ENCODE data around the gene LRIT2.

The LRIT2 gene

DNA sequence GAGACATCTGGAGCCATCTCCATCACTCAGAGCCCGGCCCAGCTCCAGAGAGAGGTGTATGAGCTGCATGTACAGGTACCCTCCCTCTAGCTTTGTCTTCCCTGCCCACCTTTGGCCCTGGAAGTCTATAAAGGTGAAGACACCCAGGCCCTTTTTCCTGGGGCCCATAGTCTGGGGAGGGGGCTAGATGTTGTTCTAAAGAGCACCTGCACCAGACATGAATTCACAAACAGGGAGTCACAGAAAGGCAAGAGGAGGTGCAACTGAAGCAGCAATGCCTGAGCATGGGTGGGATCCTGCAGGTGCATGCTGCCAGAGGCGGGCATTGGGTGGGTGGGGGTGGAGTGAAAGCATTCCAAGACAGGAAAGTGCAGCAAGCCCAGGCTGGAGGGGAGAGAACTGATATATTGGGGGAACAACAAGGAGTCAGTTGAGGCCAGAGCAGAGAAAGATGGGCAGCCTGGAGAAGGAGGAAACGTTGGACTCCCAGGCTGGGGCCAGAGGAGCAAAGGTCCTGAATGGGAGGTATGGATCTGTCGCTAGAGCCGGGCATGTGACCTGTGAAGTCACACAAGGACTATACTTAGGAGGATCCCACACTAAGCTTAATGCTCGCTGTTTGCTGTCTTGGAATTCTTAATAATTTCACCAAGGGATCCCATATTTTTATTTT, 19.4 kb downstream of the LRIT2 start:
- no peak for DNase-seq (ENCODE audit: low read depth in 2 of 3, low spot score in 1 of 3)

GRCh38 chr10:84205049-84205852, 20.1 kb downstream of the LRIT2 start:
- peak; percentile 50 to 68 (median 59) for DNase-seq (ENCODE audit: low read depth in 2 of 3, low spot score in 1 of 3)

- no peak for DNase-seq (ENCODE audit: low read depth in 2 of 3, low spot score in 1 of 3)
Observed at GRCh38 chr10:84204610-84205009, 20.7 kb downstream of the LRIT2 start.

- no peak for DNase-seq (ENCODE audit: low read depth in 2 of 3, low spot score in 1 of 3)
Observed at GRCh38 chr10:84204122-84204521, 21.2 kb downstream of the LRIT2 start.

DNA sequence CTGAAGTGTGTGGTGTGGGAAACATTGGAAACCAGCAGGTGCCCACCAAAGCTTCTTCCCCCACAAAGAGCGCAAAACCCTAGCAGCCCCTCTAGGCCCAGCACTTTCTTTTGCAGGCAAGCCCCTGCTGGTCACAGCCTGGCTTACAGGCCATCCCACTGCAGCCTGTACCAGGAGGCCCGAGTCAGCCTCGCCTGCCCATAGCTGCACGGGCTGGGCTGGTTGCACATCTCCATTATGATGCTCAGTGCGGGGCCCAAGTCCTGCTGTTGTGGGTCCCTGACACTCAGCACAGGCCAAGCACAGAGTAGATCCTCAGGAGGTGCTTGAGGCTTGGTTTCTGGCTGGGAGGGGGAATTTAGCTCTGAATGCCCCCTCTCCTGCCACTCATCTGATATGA, 23.0 kb downstream of the LRIT2 start:
- DNase-seq (ENCODE audit: low read depth in 2 of 3, low spot score in 1 of 3), result no peak

DNA sequence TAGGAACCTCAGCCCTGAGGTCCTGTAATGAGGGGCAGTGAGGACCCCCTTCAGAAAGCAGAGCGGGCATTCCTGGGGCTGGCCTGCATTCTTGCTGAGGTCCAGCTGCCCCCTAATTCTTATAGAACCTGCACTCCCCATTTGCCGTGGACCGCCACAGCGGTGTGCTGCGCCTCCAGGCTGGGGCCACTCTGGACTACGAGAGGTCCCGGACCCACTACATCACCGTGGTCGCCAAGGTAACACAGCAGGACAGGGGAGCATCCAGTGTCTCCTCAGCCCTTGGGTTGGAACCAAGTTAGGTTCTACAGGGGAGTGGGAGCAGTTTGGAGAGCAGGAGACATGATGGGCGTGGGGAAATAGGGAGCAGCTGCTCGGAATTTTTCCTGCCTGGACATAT, 23.7 kb downstream of the LRIT2 start:
- DNase-seq (ENCODE audit: low read depth in 2 of 3, low spot score in 1 of 3), result no peak

DNA sequence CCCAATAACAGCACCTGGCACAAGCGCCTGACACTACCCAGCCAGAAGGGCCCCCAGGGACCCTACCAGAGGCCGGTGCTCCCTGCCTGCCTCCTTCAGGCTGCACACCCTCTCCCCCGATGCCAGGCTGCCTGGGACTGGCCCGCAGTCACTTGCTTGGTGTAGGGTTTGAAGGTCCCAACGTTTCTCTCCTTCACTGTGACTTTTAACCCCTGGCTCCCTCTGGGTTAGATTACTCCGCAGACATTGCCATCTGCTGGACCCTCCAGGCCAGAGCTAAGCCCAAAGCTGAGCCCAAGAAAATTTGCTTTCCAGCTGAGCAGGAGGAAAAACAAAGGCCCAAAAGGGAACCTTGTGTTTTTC, 24.1 kb downstream of the LRIT2 start:
- no peak for DNase-seq (ENCODE audit: low read depth in 2 of 3, low spot score in 1 of 3)

GRCh38 chr10:84200537-84201243, 24.7 kb downstream of the LRIT2 start:
- no peak for DNase-seq (ENCODE audit: low read depth in 2 of 3, low spot score in 1 of 3)

DNA sequence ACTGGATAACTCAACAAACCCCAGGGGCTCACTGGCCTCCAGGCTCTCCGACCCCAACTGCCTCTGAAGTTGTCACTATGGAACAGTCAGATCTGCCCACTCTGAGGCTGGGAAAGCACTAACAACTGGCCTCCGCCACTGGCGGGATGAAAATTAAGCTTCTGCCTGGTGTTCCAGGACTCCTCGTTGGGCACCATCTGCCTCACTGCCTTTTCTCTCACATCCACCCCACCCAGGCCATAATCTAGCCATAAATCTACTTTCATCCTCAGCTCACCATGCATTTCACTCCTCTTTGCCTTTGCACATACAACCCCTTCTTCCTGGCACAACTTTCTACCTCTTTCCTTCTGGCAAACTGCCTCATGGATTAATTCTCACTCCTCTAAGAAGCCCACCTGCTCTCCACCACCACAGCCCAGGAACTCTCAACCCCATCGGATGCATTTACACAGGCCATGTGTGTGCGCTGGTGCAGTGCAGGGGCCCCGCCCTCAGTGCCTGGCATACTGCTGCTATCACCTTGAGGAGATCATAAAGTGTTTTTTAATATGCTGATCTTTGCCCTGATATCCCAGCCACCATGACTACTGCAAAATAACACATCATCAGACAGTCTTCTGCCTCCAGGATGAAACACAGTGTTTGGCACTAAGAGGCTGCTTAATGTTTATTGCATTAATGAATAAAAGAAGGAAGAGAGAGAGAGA, 27.0 kb downstream of the LRIT2 start:
- no peak for DNase-seq (ENCODE audit: low read depth in 2 of 3, low spot score in 1 of 3)

DNA sequence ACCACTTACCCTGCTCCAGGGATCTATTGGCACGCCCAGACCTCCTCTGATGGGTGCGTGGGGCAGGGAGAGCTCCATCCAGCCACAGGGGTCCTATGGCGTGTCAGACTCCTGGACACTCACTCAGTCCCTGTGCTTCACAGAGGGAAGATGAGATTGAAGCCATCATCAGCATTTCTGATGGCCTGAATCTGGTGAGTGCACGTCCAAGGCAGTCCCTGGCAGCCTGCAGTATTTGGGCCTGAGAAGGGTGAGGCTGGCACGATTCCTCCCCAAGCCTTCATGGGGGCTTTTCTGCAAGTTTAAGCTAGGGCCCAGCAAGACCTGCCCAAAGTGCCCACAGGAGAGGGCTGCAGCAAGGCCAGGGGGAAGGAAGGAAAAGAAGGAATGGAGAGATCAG, 27.7 kb downstream of the LRIT2 start:
- no peak for DNase-seq (ENCODE audit: low read depth in 2 of 3, low spot score in 1 of 3)

DNA sequence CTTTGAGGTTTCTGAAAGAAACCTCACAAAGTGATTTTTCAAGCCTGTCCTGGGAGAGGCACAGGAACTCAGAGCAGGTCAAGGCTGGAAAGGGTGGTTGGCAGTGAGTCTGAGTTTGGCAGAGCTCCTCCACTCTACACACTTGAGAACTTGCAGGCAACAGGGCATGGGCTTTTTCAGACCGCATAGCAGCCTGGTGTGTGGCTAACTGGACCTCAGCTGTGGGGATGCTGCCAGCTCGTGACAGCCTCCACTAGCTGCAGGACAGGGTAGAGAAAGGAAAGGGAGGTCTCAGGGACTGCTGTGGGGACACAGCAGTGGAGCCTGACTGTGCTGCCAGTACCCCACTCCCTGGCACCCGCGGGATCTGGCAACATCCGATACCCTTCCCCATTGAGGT, 28.4 kb downstream of the LRIT2 start:
- DNase-seq (ENCODE audit: low read depth in 2 of 3, low spot score in 1 of 3), result no peak

DNA sequence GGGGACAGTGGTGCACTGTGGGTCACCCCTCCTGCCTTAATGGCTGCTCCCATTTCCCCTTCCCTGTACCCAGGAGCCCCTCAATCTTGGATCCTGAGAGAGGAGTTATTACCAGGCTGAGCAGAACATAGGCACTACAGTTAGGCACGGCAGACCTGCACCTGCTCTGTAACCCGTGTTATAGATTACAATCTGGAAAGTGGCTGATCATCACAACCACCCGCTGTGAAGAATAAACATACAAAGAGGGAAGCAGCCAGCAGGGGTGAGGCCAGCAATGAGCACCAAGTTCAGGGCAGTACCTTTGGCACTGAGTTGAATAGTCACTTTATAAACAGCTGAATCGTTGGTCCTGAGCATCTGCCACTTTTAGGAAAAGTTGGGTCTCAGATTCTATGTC, 29.3 kb downstream of the LRIT2 start:
- no peak for DNase-seq (ENCODE audit: low read depth in 2 of 3, low spot score in 1 of 3)

DNA sequence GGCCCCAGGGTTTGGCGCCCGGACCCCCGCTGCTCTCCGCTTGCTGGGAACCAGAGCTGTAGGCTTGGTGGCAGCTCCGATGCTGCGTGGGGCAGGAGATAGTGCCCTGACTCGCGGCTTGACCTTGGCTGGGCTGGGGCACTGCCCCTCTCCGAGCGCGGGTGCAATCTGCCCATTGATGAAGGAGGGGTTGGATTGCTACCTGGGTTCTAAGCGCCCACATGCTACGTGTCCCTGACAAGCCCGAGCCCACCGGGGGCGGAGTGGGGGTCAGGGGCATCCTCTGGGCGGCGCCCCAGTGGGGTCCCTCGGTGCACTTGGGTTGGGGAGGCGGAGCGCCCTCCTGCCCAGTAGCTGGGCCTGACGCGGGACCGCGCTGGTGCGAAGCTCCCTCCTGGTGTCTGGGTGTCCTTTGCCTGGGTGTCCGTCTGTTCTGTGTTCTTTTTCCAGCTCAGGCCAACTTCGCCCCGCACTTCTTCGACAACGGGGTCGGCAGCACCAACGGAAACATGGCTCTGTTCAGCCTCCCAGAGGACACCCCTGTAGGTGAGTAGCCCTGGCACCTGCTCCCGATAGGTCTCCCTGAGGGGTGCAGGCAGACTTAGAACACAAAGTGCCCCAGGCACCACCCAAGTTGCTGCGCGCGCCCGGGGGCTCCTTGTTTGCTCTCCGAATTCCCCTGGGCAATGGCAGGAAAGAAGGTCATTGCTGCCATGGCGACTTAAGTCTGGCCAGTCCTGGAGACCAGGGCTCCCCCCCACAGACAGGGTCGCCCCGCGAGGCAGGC, 30.1 kb downstream of the LRIT2 start:
- DNase-seq (ENCODE audit: low read depth in 2 of 3, low spot score in 1 of 3), result no peak

- DNase-seq (ENCODE audit: low read depth in 2 of 3, low spot score in 1 of 3), result peak in 1 of 3 donors; percentile 17
Observed at GRCh38 chr10:84194424-84195043, 30.8 kb downstream of the LRIT2 start, which contains the start of gene CDHR1. CDHR1 (plus strand) TSS chr10:84194537; CDS start chr10:84194761, 224 bp downstream.

DNA sequence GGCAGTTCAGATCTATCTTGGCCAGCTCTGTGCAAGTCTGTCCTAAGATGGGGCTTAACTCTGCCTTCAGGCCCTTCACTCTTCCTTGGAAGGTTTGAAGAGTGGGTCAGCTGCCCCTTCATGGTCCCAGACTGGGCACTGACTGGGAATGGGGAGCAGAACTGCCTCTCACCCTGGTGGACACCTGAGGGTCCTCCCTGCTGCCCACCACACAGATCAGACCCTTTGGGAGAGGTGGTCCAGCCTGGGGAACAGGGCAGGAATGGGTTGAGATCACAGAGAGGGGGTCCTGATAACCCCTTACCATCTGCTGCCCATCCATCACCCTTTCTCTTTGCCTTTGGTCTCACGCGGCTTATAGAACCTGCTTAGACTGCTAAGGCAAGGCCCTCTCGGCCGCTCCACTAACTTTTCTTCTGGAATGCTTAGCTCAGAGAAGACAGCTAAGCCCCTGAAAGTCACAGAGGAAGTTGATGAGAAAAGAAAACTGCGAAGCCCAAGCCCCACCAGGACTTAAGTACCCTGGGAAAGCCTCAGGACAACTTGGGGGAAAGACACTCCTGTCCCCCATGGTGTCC, 31.4 kb downstream of the LRIT2 start:
- no peak for DNase-seq (ENCODE audit: low read depth in 2 of 3, low spot score in 1 of 3)

- no peak for DNase-seq (ENCODE audit: low read depth in 2 of 3, low spot score in 1 of 3)
Observed at GRCh38 chr10:84193327-84193726, 32.0 kb downstream of the LRIT2 start.

DNA sequence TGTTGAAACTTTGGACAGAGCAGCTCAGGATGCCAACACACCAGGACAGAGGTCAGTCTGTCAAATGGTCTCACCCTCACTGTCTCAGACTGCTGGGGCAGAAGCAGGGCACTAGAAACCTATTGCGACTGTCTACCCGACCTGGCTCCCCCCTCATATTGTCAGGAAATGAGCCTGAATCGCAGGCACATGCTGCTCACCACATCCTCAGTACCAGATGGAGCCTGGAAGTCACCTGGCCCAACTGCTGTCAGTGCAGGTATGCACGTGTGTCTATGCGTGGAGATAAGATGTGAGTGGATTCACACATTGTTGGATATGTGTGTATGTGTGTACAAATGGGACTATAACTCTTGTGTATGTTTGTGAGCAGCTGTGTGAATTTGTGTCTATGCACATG, 34.2 kb downstream of the LRIT2 start:
- DNase-seq (ENCODE audit: low read depth in 2 of 3, low spot score in 1 of 3), result no peak

- DNase-seq (ENCODE audit: low read depth in 2 of 3, low spot score in 1 of 3), result no peak
Observed at GRCh38 chr10:84190621-84191020, 34.7 kb downstream of the LRIT2 start.

GRCh38 chr10:84188815-84189214, 36.5 kb downstream of the LRIT2 start:
- no peak for DNase-seq (ENCODE audit: low read depth in 2 of 3, low spot score in 1 of 3)
